HL-60/S4 (cell line): Measurements from ENCODE around the gene SSBP4.

Experiments used
- in situ Hi-C: fragments of 300-500 bp; cut with MboI; formaldehyde crosslinking; loops from 2 replicates; pipeline ENCODE4 v1.14.3; 2022; ENCODE audit warnings: low sequenced_read_pairs

Gene SSBP4

GRCh38 chr19:18430417-18431144 lies 11.4 kb downstream of the SSBP4 start:
- in situ Hi-C loops: no loop called here

DNA sequence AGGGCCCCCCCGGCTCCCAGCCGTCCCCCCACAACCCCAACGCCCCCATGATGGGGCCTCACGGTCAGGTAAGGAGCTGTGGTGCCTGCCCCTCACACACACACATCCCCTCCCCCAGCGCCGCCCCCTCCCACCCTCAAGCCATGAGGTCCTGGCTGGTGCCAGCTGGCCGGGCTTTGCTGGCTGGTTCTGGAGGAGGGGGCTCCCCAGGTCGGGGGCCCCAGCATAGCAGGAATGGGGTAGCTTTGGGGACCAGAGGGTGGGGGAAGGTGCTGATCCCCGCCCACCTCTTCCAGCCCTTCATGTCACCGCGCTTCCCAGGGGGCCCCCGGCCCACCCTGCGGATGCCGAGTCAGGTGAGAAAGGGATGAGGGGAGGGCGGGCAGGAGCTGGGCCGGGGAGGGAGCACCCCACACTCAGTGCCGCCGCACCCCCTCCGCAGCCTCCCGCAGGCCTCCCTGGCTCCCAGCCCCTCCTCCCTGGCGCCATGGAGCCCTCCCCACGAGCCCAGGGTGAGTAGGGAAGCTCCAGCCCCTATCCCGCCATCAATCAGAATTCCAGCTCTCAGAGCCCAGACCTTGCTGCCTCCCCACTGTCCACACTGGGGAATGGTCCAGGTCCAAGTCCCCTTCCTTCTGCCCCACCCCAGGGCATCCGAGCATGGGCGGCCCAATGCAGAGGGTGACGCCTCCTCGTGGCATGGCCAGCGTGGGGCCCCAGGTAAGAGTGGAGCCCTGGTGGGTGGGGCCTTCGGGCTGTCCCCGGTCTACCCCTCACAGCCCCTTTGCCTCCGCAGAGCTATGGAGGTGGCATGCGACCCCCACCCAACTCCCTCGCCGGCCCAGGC lies 12.4 kb downstream of the SSBP4 start:
- in situ Hi-C loops: no loop called here

DNA sequence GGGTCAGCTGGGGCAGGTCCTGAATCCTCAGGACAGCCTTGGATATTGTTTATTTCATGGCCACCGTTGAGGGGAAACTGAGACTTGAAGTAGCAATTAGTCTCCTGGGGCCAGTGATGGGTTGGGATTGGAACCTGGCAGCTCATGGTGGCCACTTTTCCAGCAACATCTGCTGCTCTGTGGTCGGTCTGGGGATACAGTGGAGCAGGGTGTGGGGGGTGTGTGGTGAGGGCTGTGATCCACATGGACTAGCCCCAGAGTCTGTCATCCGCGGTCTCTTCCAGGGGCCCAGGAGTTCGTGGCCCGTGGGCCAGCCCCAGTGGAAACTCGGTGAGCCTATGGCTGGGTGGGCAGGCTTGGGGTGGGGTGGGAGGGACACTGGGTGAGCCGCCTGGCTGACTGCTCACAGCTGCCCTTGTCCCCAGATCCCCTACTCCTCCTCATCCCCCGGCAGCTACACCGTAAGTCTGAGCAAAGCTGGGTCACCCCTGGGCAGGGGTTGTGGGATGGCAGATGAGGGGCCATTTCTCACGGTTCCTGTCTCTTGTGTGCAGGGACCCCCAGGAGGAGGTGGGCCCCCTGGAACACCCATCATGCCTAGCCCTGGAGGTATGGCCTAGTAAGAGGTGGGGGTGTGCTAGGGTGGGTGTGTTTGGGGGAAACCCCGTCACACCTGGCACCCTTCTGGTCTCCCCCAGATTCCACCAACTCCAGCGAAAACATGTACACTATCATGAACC lies 13.2 kb downstream of the SSBP4 start:
- in situ Hi-C loops: no loop called here

DNA sequence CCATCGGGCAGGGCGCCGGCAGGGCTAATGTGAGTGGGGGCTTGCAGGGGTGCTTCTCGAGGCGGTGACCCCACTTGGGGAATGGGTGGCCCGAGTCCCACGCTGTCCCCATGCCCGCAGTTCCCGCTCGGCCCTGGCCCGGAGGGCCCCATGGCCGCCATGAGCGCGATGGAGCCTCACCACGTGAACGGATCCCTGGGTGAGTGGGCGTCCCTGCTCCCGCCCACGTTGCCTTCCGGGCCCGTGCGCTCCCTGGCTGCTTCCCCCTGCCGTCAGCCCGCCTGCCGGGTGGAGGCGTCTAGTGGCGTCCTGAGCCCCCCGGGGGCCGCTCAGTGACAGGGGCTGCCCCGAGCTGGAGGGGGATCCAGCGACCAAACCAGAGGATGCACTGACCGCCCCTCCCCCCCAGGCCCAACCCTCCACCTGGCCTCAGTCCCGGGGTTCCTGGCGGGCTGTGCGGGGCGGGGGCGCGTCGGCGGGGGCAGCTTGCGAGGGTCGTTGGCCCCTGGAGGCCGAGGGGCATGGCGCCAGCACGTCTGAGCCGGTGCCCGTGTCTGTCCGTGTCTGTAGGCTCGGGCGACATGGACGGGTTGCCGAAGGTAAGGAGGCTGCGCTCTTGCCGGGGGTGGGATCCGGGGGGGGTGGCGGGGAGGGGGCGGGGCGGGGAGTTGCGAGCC lies 14.0 kb downstream of the SSBP4 start:
- in situ Hi-C loops: no loop called here

GRCh38 chr19:18433735-18434398 lies 14.7 kb downstream of the SSBP4 start:
- in situ Hi-C loops: no loop called here

GRCh38 chr19:18434411-18435175 lies 15.4 kb downstream of the SSBP4 start:
- in situ Hi-C loops: no loop called here

GRCh38 chr19:18435178-18435841 lies 16.1 kb downstream of the SSBP4 start:
- in situ Hi-C loops: no loop called here

DNA sequence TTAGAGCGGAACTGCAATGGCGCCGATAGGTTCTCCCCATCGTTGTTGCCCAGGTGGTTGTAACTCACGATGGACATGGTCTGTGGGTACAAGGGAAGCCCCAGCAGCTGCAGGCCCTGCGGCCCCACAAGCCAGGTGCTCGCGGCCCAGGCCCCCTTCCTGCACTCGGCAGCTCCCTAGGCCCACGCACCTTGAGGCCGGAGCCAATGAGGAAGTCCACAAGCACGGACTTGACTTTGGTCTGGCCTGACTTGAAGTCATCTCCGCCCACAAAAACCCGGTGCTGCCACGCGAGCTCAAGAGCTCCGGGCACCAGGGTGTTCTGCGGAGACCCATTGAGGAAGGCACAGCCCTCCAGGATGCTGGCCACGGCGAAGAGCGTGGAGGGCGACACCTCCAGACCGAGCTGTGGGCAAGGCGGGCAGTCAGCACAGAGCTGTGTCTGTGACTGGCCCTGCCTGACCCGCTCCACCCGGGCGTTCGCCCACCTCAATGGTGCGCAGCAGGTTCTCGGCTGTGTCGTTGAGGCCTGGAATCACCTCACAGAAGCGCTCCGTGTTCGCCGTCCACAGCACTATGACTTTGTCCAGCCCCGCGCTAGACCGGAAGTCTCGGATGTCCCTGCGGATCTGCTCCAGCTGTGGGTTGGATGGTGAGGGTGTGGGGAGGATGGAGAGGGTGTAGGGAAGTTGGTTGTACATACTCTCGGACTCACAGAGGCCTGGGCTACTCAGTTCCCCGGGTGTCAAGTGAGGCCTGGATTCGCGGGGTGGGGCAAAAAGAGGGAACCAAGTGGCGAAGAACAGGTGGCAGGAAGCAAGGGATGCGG lies 16.9 kb downstream of the SSBP4 start:
- in situ Hi-C loops: no loop called here

GRCh38 chr19:18436671-18437490 lies 17.7 kb downstream of the SSBP4 start:
- in situ Hi-C loops: no loop called here

DNA sequence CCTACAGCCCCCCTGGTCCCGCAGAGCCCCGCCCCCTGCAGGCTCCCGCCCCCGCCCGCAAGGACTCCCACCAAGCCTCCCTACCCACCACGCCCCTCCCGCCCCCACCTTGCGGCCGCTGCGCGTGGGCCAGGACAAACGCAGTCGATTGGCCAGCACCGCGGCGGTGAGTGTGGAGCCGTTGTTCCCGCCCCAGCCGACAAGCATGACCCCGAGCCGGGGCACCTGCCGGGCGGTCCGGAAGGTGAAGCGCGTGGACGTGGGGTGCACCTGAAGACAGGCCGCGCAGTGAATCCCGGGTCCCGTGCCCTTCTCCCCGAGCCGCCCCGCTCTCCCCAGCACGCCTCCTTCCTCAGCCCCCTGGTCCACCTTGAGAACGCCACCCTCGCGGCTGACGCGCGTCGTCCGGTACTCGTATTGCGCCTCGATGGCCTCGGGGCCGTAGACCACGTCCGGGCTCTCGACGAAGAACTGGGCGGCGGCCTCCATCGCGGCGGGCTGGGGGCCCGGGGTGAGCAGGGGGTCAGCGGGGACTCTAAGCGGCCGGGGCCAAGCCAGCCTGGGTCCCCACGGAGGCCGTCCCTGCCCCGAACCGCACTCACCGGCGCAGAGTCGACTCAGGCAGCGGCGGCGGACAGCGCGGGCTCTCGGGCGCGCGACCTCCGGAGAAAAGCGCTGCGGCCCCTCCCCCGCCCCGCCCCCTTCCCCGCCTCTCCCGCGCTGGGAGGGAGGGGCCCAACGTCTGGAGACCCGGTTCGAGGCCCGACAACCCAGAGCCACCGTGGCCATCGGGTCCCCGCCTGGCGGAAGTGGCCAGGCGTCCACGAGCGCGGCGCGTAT lies 18.5 kb downstream of the SSBP4 start, which contains the start of gene ISYNA1:
TSS of gene ISYNA1 (minus strand) at position 643 of the 840 bp plus-strand sequence. CDS start at position 489, 154 bp downstream.
- in situ Hi-C loops: no loop called here

DNA sequence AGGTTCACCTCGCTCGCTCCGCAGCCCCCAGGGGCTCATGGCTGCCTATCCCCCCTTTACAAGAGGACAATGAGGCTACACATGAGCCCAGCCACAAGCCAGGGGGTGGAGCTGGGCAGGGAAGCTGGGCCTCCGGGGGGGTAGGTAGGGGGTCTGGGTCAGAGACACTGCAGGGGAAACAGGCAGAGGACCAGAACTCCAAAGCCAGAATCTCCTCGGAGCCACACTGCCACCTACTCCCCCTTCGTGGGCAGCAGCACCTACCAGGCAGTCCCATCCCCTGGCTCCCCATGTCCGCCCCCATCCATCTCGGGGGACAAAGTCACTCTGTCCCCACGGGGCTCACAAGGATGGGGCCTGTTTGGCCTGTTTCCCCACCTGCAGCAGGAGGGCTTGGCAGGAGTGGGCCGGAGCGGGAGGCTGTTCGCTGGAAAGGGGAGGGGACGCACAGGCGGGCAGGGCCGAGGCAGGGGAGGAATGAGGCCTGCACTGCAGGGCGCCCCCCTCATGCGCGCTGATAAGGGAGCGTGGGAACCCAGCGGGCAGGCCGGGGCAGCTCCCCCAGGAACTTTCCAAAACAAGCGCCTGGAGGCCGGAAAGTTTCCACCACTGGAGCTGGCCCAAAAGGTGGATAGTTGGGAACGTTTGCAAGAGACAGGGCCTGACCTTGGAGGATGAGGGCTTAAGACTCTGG lies 19.3 kb downstream of the SSBP4 start:
- in situ Hi-C loops: no loop called here

DNA sequence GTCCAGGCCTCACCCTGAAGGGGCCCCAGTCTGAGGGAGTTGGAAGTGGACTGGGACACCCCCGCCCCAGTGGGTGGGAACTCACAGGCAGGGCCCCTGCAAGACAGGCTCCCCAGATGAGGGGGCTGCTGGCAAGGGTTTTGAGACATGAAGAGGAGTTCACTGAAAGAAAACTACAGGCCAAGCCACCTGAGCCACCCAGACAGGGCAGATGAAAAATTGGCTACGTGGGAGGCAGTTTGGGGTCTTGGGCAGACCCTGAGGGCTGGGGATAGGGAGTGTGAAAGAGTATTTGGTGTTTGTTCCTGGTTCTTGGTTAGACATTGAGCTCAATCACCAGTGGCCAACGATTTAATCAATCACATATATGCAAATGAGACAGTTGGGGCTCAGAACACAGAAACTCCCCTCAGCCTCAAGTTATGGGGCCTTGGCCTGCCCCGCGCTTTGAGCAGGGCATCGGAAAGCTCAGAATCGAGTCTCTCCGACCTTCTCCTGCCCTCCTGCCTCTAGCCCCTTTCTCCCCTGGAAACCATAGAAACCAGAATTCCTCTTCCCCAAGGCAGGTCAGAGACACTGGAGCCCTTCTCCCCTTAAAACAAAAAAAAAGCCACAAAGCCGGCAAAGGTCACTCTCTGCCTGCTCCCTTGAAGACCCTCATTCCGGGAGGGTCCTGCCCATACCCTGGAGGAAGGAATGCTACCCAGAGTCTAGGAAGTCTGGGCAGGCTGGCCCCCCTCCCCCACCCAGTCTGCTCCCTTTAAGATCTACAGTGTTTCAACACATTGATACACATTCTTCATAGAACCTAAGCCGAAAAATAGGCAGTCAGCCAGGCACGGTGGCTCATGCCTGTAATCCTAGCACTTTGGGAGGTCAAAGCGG lies 20.1 kb downstream of the SSBP4 start:
- in situ Hi-C loops: no loop called here

DNA sequence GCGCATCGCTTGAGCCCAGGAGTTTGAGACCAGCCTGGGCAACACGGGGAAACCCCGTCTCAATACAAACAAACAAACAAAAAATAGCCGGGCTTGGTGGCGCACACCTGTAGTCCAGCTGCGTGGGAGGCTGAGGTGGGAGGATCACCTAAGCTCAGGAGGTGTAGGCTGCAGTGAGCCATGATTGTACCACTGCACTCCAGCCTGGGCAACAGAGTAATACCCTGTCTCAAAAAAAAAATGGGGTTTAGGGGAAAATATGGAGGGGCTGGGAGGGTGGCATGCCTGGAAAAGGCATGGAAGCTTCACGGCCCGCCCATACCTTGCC lies 20.7 kb downstream of the SSBP4 start:
- in situ Hi-C loops: no loop called here

DNA sequence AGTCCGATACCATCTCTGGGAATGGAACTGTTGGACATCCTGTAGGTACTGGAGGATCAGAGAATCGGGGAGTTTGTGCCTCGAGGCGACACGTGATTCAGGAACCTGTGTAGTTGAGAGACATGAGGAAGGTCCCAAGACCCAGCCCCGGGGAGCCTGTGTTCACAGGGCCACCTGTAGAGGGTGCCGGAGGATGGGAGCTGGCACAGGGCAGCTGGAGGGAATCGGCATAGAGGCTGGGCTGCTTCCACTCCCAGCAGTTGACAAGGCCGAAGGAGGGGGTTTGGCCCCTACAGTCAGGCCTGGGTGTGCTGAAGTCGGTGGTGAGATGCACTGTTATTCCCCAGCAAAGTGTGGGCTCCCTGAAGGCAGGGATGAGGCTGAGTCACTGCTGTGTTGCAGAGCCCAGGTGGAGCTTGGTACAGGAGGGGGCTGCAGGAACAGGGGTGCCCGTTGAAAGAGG lies 21.2 kb downstream of the SSBP4 start:
- in situ Hi-C loops: no loop called here
